Hippocampal formation (tissue), 2 donors: ENCODE results near the gene PCIF1.
"Not testable (repeated sequence)": the region's sequence is repeated elsewhere in the genome, so short reads cannot be mapped to it uniquely, and the experiment has no call there.

Source experiments
- DNase-seq, 2 donors: peaks; one replicate each; lab custom pipeline; 2025; lab: John Stamatoyannopoulos, UW

The PCIF1 gene

GRCh38 chr20:45967551-45968080 is 33.1 kb downstream of the PCIF1 start:
- no peak for DNase-seq

- DNase-seq = no peak
Observed at GRCh38 chr20:45968081-45968671, 33.7 kb downstream of the PCIF1 start.

GRCh38 chr20:45968801-45969711 is 34.6 kb downstream of the PCIF1 start:
- DNase-seq = no peak

DNA sequence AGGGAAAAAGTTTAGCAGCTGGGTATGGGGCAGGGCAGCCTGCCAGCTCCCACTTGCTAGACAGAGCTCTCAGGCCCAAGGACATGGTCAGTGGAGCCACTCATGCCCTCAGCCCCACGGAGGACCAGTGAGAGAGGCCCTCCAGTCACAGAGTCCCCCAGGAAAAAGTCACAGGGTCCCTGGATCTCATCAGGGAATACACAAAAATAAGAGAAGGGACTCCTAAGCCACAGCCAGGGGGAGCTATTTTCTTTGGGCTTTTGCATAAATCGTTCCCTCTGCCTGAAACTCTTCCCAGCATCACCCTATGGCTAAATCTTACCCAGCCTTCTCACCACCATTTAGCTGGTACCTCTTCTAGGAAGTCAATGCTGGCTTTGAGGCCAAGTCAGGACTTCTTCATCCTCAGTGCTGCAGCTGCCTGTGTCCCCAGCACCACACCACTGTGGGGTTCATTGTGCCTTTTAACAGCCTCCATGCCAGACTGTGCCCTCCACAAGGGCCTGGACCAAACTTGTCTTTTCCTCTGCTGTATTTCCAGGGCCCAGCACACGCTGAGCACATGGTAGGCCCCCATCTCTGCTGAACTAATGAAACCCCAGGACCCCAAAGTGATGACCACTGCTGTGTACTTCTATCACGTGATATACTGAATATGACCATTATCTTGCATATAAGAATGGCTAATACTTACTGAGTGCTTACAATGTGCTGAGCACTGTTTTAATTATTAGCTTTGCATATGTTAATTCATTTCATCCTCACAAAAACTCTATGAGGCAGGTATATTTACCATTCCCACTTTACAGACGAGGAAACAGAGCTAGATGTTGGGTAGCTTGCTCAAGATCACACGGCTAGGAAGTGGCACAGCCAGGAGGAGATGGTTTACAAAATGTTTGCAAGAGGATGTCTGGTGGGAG is 35.5 kb downstream of the PCIF1 start:
- peak in 1 of 2 donors; percentile 41 for DNase-seq

- no peak for DNase-seq
Observed at GRCh38 chr20:45970646-45971424, 36.4 kb downstream of the PCIF1 start.

- no peak for DNase-seq
Observed at GRCh38 chr20:45971425-45971674, 36.9 kb downstream of the PCIF1 start.

GRCh38 chr20:45971675-45972499 is 37.4 kb downstream of the PCIF1 start, which contains the start of gene ZNF335:
Gene ZNF335 (minus strand): TSS chr20:45972203. CDS start chr20:45971410, 793 bp downstream.
- peak; percentile 94 to 95 for DNase-seq

GRCh38 chr20:45972500-45973183 is 38.2 kb downstream of the PCIF1 start:
- no peak for DNase-seq

GRCh38 chr20:45974896-45975565 is 40.5 kb downstream of the PCIF1 start:
- no peak for DNase-seq

DNA sequence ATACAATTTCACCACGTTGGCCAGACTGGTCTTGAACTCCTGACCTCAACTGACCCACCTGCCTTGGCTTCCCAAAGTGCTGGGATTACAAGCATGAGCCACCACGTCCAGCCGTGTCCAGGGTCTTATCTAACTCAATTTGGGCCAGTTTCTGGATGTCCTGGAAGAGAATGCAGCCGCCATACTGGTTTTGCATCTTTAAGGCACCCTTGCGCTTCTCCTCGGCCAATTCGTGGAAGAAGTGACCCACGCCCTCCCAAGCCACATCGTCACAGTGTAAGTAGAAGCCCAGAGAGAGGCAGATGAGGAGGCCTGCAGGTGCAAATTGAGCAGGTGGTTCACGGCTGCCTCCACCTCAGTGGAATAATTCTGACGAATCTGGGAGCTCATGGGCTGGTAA is 41.2 kb downstream of the PCIF1 start:
- DNase-seq = no peak

- no peak for DNase-seq
Observed at GRCh38 chr20:45976086-45976485, 41.6 kb downstream of the PCIF1 start.

GRCh38 chr20:45981261-45981660 is 46.8 kb downstream of the PCIF1 start:
- no peak for DNase-seq

- DNase-seq = no peak
Observed at GRCh38 chr20:45983279-45983743, 48.8 kb downstream of the PCIF1 start.

- DNase-seq = no peak
Observed at GRCh38 chr20:45985573-45985972, 51.1 kb downstream of the PCIF1 start.

DNA sequence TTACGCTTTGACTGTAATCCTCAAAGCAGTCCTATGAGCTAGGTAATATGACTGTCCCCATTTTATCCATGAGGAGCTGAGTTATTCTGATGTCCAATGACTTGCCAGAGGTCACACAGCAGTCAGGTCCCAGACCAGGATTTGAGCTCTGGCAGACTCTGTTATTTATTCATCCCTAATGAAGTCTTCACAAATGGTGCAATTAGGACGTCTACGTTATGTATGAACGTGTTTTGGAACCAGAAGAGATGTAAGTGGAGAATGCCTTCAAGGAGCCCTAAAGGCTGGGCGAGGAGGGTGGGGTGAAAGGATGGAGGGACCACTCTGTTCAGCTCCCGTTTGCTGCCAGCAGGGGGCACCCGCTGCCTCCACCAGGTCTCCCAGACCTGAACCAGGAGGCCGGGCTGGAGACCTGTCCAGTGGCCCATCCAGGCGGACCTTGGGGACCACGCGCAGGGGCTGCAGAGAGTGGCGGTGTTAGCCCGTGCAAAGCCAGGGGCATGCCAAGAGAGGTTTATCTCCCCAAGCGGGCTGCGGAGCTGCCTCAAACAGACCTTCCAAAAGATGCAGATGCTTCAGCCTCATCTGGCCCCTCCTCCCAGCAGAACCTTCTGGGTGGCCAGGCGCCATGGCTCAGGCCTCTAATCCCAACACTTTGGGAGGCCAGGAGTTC is 52.8 kb downstream of the PCIF1 start:
- DNase-seq = peak in 1 of 2 donors; percentile 42

GRCh38 chr20:45988830-45989229 is 54.3 kb downstream of the PCIF1 start:
- DNase-seq = not testable (repeated sequence)

- DNase-seq = no peak
Observed at GRCh38 chr20:45991616-45992015, 57.1 kb downstream of the PCIF1 start.

- DNase-seq = no peak
Observed at GRCh38 chr20:45993197-45993951, 58.9 kb downstream of the PCIF1 start.
